GM12878 (cell line): ENCODE data around the gene TESMIN. TPM values are rescaled to one million over a fixed set of nuclear protein-coding genes. Genes with fewer than 3 reads are reported as not detected.

Source experiments
- ATAC-seq: fragments of 200-7000 bp; cut with Tn5 transposase; 3 replicates; pipeline ENCODE4 v1.9.1; 2020; ENCODE audit warnings: mild to moderate bottlenecking, moderate library complexity
- BruUV-seq: library from RNA; stranded (reverse); fragments of 400-500 nt; replicated peaks from 2 replicates; lab custom pipeline; 2021; lab: Mats Ljungman, UMichigan
- CTCF ChIA-PET: fragments of 300-600 bp; sonication (Branson Sonifier 250); formaldehyde crosslinking; extraction: SDS; loops from one replicate; lab custom pipeline; 2021; ENCODE audit warnings: inconsistent platforms; lab: Yijun Ruan, JAX
- POLR2A ChIA-PET: fragments of 350-600 bp; formaldehyde crosslinking; extraction: SDS; loops from one replicate; lab custom pipeline; 2021; ENCODE audit warnings: inconsistent platforms; lab: Charles Lee
- RAD21 ChIA-PET: fragments of 300-600 bp; sonication (Branson Sonifier 250); formaldehyde crosslinking; loops from one replicate; lab custom pipeline; 2023; ENCODE audit warnings: antibody characterized with exemption; ENCODE audit not compliant: unreplicated experiment; lab: Charles Lee
- SMC1A ChIA-PET: fragments of 300-600 bp; sonication (Branson Sonifier 250); formaldehyde crosslinking; loops from one replicate; lab custom pipeline; 2023; ENCODE audit not compliant: unreplicated experiment, uncharacterized antibody; lab: Charles Lee
- DNase-seq: peaks from one replicate; pipeline ENCODE4 v3.0.0-alpha.2; 2011; ENCODE audit warnings: low read depth, low spot score
- FAIRE-seq: peaks from 3 replicates; lab custom pipeline; 2011; peaks lifted over from hg19 to GRCh38; lab: Jason Lieb, UNC
- H2AFZ ChIP-seq: 2 replicates; pipeline ENCODE4 v1.6.0; 2011; ENCODE audit warnings: low read depth, low read length, control low read depth; ENCODE audit not compliant: control insufficient read depth
- H3K27ac ChIP-seq: 2 replicates; pipeline ENCODE4 v1.5.1; 2011; ENCODE audit warnings: control low read depth; ENCODE audit not compliant: control insufficient read depth, insufficient read depth
- H3K27me3 ChIP-seq, 2 experiments: replicated peaks in 1 of 2; 2 replicates each; pipeline versions ENCODE4 v1.6.0 to v1.6.1; 2011; ENCODE audit warnings: low read length in 1 of 2; ENCODE audit not compliant: control insufficient read depth in 2 of 2, insufficient read depth in 2 of 2
- H3K36me3 ChIP-seq, 2 experiments: 2 replicates each; pipeline ENCODE4 v1.5.1; 2011; ENCODE audit warnings: low read length in 1 of 2; ENCODE audit not compliant: control insufficient read depth in 2 of 2, insufficient read depth in 2 of 2
- H3K4me1 ChIP-seq: 2 replicates; pipeline ENCODE4 v1.6.1; 2011; ENCODE audit warnings: mild to moderate bottlenecking, low read length, moderate library complexity, mixed read lengths; ENCODE audit not compliant: control insufficient read depth, insufficient read depth
- H3K4me2 ChIP-seq: 2 replicates; pipeline ENCODE4 v1.6.0; 2011; ENCODE audit warnings: control low read depth; ENCODE audit not compliant: control insufficient read depth, insufficient read depth
- H3K4me3 ChIP-seq: fragments of 200-600 bp; sonication (generic); 2 replicates; pipeline ENCODE4 v1.5.1; 2016
- H3K79me2 ChIP-seq: 2 replicates; pipeline ENCODE4 v1.6.0; 2011; ENCODE audit warnings: low read length; ENCODE audit not compliant: control insufficient read depth, insufficient read depth
- H3K9ac ChIP-seq: 2 replicates; pipeline ENCODE4 v1.8.0; 2011; ENCODE audit warnings: low read length, control low read depth, mixed read lengths; ENCODE audit not compliant: control insufficient read depth, insufficient read depth
- H3K9me3 ChIP-seq: replicated peaks from 3 replicates; pipeline ENCODE4 v1.5.1; 2011; ENCODE audit warnings: mild to moderate bottlenecking, low read length; ENCODE audit not compliant: control insufficient read depth, insufficient read depth
- H4K20me1 ChIP-seq: 2 replicates; pipeline ENCODE4 v1.6.0; 2011; ENCODE audit not compliant: control insufficient read depth, insufficient read depth
- CTCF ChIP-seq, 3 experiments: IDR thresholded peaks in 2 of 3; conservative IDR thresholded peaks in 1 of 3; 2 replicates each; pipeline ENCODE4 v1.5.1; 2011; ENCODE audit warnings: low read depth in 3 of 3, low read length in 3 of 3, mild to moderate bottlenecking in 3 of 3, control low read depth in 2 of 3, moderate library complexity in 2 of 3, inconsistent platforms in 1 of 3, mixed read lengths in 1 of 3; ENCODE audit not compliant: control insufficient read depth in 2 of 3, insufficient read depth in 1 of 3; ENCODE audit errors: extremely low read depth in 1 of 3
- EED ChIP-seq: sonication (generic); IDR thresholded peaks from 2 replicates; pipeline ENCODE4 v1.6.1; 2016; ENCODE audit warnings: antibody characterized with exemption, low read depth
- IKZF1 ChIP-seq: fragments of 450-650 bp; conservative IDR thresholded peaks from 2 replicates; pipeline ENCODE4 v1.6.1; 2017; ENCODE audit warnings: antibody characterized with exemption, mild to moderate bottlenecking
- KAT2A ChIP-seq: conservative IDR thresholded peaks from 2 replicates; pipeline ENCODE4 v1.6.1; 2011; ENCODE audit warnings: low read depth, low read length; ENCODE audit not compliant: control insufficient read depth
- NRF1 ChIP-seq: conservative IDR thresholded peaks from 2 replicates; pipeline ENCODE4 v1.6.1; 2011; ENCODE audit warnings: mild to moderate bottlenecking, low read depth, low read length, improper control_type of control experiment
- PKNOX1 ChIP-seq: fragments of 450-650 bp; IDR thresholded peaks from 2 replicates; pipeline ENCODE4 v1.6.1; 2016; ENCODE audit warnings: mild to moderate bottlenecking
- RAD21 ChIP-seq: IDR thresholded peaks from 2 replicates; pipeline ENCODE4 v1.6.1; 2011; ENCODE audit warnings: mild to moderate bottlenecking, low read depth, low read length, moderate library complexity; ENCODE audit not compliant: insufficient read depth
- STAT1 ChIP-seq: fragments of 450-650 bp; conservative IDR thresholded peaks from 2 replicates; pipeline ENCODE4 v1.6.1; 2014; ENCODE audit warnings: antibody characterized with exemption, mild to moderate bottlenecking
- SUZ12 ChIP-seq: fragments of 200-600 bp; sonication (generic); IDR thresholded peaks from one replicate; pipeline ENCODE4 v1.6.1; 2018; ENCODE audit warnings: antibody characterized with exemption, mild to moderate bottlenecking; ENCODE audit not compliant: unreplicated experiment
- USF1 ChIP-seq: IDR thresholded peaks from 2 replicates; pipeline ENCODE4 v1.6.1; 2011; ENCODE audit warnings: borderline replicate concordance, low read depth, mild to moderate bottlenecking, moderate library complexity, mixed read lengths, low read length; ENCODE audit not compliant: insufficient read depth; ENCODE audit errors: extremely low read length
- ZBTB33 ChIP-seq: fragments of 450-650 bp; IDR thresholded peaks from 2 replicates; pipeline ENCODE4 v1.6.1; 2017; ENCODE audit warnings: mild to moderate bottlenecking
- WGBS: methylation state at CpG from one replicate; pipeline ENCODE4 v1.1.6; 2016; ENCODE audit warnings: low lambda C conversion rate; ENCODE audit not compliant: insufficient replicate concordance, insufficient coverage; ENCODE audit errors: missing lambda C conversion rate; 5-methylcytosine and 5-hydroxymethylcytosine counted together
- in situ Hi-C: fragments of 300-500 bp; cut with MboI; formaldehyde crosslinking; loops from 9 replicates; pipeline ENCODE4 v1.14.3; 2018; ENCODE audit warnings: mixed read lengths
- intact Hi-C: fragments of 100-400 bp; cut with micrococcal nuclease; formaldehyde crosslinking; loops from one replicate; pipeline ENCODE4 v1.14.2; 2022; ENCODE audit not compliant: unreplicated experiment
- polyA plus RNA-seq, 11 experiments: library from polyadenylated mRNA; depleted of rRNA in 4 of 11; unstranded in 6 of 11; stranded (reverse) in 5 of 11; fragments of >200 nt; fragmentation: Nextera tagmentation in 4 of 11; fragmentation: Illumina TruSeq in 1 of 11; extraction: Ambion mirVana in 4 of 11; extraction: Trizol in 1 of 11; gene quantifications; 1 replicate in 1 of 11; 2 replicates in 10 of 11; pipeline versions ENCODE4 v1.2.1 to v1.2.3, GENCODE V29; 2011 to 2016; ENCODE audit warnings: inconsistent platforms in 2 of 11, missing spikeins in 2 of 11, low read depth in 1 of 11
- total RNA-seq, 4 experiments: library from RNA; depleted of rRNA in 3 of 4; stranded (reverse); fragments of >200 nt in 3 of 4; fragmentation: Illumina TruSeq in 1 of 4; extraction: Trizol in 1 of 4; gene quantifications; 2 replicates each; pipeline versions ENCODE4 v1.2.1 to v1.2.3, GENCODE V29; 2013 to 2021

The TESMIN gene
- total and polyA plus RNA-seq, 10 of the 15 experiments (the other 5 are each of a cell fraction or from before 2014, with no cell fraction given), result 0.31 to 3.4 (median 1.2) TPM; not detected in 1

- Histone ChIP-seq H3K9ac (no peak overlapping the region), H3K4me3 (no peak overlapping the region), H3K4me2 (no peak overlapping the region), H3K36me3 (no peaks in the 10 kb centered on the region), H3K79me2 (no peaks in the 10 kb centered on the region), H3K27me3 (no peaks in the 10 kb centered on the region), H4K20me1 (no peaks in the 10 kb centered on the region), H3K9me3 (no peaks in the 10 kb centered on the region), H3K4me1 (no peaks in the 10 kb centered on the region), H3K27ac (no peak overlapping the region), H2AFZ (no peak overlapping the region)
- ATAC-seq (no peak), FAIRE-seq (no peak), DNase-seq (no peak)
- 60% methylated on average over 9 of the region's 9 CpGs for WGBS
- TF ChIP-seq IKZF1 (no peak), EED (no peak), CTCF (IDR thresholded peaks at IDR 0.05 in 2 of 3, conservative IDR thresholded peaks at IDR 0.05 in 1 of 3; ENCODE audit: control insufficient read depth in 2 of 3, extremely low read depth in 1 of 3, insufficient read depth in 1 of 3, low read depth in 3 of 3, low read length in 3 of 3) (peak in 2 of 3 experiments; percentile 10 to 13; a peak in 1 of 6 replicates), SUZ12 (no peak), KAT2A (no peak), ZBTB33 (no peak), STAT1 (no peak), RAD21 (0 out of 2 replicates have a peak, but pooled peaks have one; percentile 7), USF1 (no peak), NRF1 (no peak), PKNOX1 (no peak)
- no TSS peak for BruUV-seq
- ChIA-PET RAD21 (no interaction called here), CTCF (interaction anchor here (1.4 kb wide), 2 partner anchors 22 to 91 kb away, joined by 3 read pairs; no protein-coding TSS in a partner anchor), POLR2A (no interaction called here), SMC1A (no interaction called here)
- in situ Hi-C loops (no loop called here), intact Hi-C loops (no loop called here)
These were observed 2.0 kb upstream of the TESMIN start for GRCh38 chr11:68753300-68753699.
